K562 (cell line): ENCODE data around the gene MFSD11. TPM values are rescaled to one million over a fixed set of nuclear protein-coding genes. Genes with fewer than 3 reads are reported as not detected.

Experiments used
- FOXK1 ChIP-seq: sonication (generic); formaldehyde crosslinking; IDR thresholded peaks from 2 replicates; pipeline ENCODE4 v1.8.0; 2022; ENCODE audit warnings: missing genetic modification reagents, mild to moderate bottlenecking, borderline replicate concordance
- FOXM1 ChIP-seq, 2 experiments: fragments of 450-650 bp in 1 of 2; sonication (generic) in 1 of 2; formaldehyde crosslinking in 1 of 2; IDR thresholded peaks; 2 replicates each; pipeline versions ENCODE4 v1.6.1 to v1.9.0; 2017 to 2022; ENCODE audit warnings: low read depth in 2 of 2, mild to moderate bottlenecking in 2 of 2, missing genetic modification reagents in 1 of 2, moderate library complexity in 1 of 2
- FUS ChIP-seq: fragments of 200-400 bp; formaldehyde crosslinking; optimal IDR thresholded peaks from 2 replicates; pipeline ENCODE3; 2017; ENCODE audit warnings: low read depth, low read length
- ZNF12 ChIP-seq: sonication (generic); formaldehyde crosslinking; IDR thresholded peaks from 2 replicates; pipeline ENCODE4 v1.4.0; 2020; ENCODE audit warnings: mild to moderate bottlenecking, missing genetic modification reagents
- ZNF445 ChIP-seq: fragments of 250-450 bp; sonication (Bioruptor Pico); IDR thresholded peaks from 2 replicates; pipeline ENCODE4 v1.4.0; 2020; ENCODE audit warnings: low read depth, mild to moderate bottlenecking, moderate library complexity
- polyA plus RNA-seq, 8 experiments: library from polyadenylated mRNA; depleted of rRNA in 4 of 8; stranded (reverse) in 5 of 8; unstranded in 3 of 8; fragments of >200 nt; fragmentation: Nextera tagmentation in 2 of 8; fragmentation: Illumina TruSeq in 1 of 8; extraction: Ambion mirVana in 2 of 8; extraction: Trizol in 1 of 8; gene quantifications; 2 replicates each; pipeline versions ENCODE4 v1.2.1 to v1.2.3, GENCODE V29; 2011 to 2014; ENCODE audit warnings: inconsistent platforms in 1 of 8, missing spikeins in 1 of 8
- total RNA-seq, 7 experiments: library from RNA; depleted of rRNA in 6 of 7; stranded (reverse); fragments of >200 nt in 6 of 7; fragmentation: Illumina TruSeq in 2 of 7; extraction: Trizol in 2 of 7; gene quantifications; 2 replicates each; pipeline versions ENCODE4 v1.2.1 to v1.2.3, GENCODE V29; 2011 to 2021; ENCODE audit warnings: low replicate concordance in 1 of 7
- TF ChIP-seq, protein P1 (sequence below): sonication (generic); formaldehyde crosslinking; IDR thresholded peaks from 2 replicates; pipeline ENCODE4 v1.5.0; 2020; ENCODE audit warnings: missing genetic modification reagents
- TF ChIP-seq, protein P2 (sequence below), 2 experiments: fragments of 450-650 bp in 1 of 2; sonication (generic) in 1 of 2; formaldehyde crosslinking in 1 of 2; IDR thresholded peaks in 1 of 2; conservative IDR thresholded peaks in 1 of 2; 2 replicates each; pipeline versions ENCODE4 v1.6.1 to v1.8.1; 2016 to 2023; ENCODE audit warnings: mild to moderate bottlenecking in 2 of 2, moderate library complexity in 2 of 2, inconsistent platforms in 1 of 2, missing genetic modification reagents in 1 of 2

The MFSD11 gene
- total and polyA plus RNA-seq, 9 of the 15 experiments (the other 6 are each of a cell fraction or from before 2014, with no cell fraction given) = 14.4 to 24.5 (median 19.9) TPM

DNA sequence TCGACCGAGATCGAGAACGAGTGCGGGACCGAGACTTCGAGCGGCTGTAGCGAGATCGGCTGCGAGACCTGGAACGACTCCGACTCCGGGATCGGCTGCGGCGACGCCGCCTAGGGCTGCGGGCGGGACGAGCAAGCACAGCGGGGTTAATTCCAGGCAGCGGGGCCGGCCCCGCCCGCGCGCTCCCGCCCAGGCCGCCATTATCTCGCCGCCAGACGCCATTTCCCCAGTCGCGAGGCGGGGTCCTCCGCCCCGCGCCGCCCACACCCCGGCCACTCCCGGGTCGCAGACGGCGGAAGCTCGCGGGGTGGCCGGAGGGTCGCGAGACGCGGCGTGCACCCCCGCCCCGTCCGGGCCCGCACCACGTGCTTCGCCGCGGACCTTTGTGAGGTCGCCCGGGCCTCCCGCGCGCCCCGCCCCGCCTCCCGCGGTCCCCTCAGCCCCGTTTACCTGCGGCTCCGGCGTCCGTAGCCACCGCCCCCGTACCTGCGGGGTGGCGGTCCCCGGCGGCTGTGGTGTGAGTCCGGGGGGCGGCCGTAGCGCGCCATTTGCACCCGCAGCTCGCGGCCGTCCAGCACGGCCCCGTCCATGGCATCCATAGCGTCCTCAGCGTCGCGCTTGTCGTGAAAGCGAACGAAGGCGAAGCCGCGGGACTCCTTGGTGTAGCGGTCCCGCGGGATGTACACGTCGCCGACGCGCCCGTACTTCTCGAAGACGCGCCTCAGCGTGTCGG lies 1.4 kb upstream of the MFSD11 start (continued):
- TF ChIP-seq, protein P1, sequence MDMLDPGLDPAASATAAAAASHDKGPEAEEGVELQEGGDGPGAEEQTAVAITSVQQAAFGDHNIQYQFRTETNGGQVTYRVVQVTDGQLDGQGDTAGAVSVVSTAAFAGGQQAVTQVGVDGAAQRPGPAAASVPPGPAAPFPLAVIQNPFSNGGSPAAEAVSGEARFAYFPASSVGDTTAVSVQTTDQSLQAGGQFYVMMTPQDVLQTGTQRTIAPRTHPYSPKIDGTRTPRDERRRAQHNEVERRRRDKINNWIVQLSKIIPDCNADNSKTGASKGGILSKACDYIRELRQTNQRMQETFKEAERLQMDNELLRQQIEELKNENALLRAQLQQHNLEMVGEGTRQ (CRISPR knock-in tag) = no peak
- TF ChIP-seq ZNF12 = 0 out of 2 replicates have a peak, but pooled peaks have one; percentile 62
- TF ChIP-seq, protein P2, sequence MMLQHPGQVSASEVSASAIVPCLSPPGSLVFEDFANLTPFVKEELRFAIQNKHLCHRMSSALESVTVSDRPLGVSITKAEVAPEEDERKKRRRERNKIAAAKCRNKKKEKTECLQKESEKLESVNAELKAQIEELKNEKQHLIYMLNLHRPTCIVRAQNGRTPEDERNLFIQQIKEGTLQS (IDR thresholded peaks at IDR 0.05) = no peak
- TF ChIP-seq, protein P2 (CRISPR knock-in tag; conservative IDR thresholded peaks at IDR 0.05) = 0 out of 2 replicates have a peak, but pooled peaks have one; percentile 4
- no peak for TF ChIP-seq ZNF445 (CRISPR knock-in tag)
- no peak for TF ChIP-seq FOXK1 (CRISPR knock-in tag)
- peak; percentile 79 for TF ChIP-seq FUS
- TF ChIP-seq FOXM1 (IDR thresholded peaks at IDR 0.05; ENCODE audit: low read depth) = no peak
- no peak for TF ChIP-seq FOXM1 (CRISPR knock-in tag; IDR thresholded peaks at IDR 0.05; ENCODE audit: low read depth)
- TF ChIP-seq, all 486 proteins: peak for 125
